ACHN (cell line): ENCODE measurements around the gene CDK11B.
"Not testable (repeated sequence)": the region's sequence is repeated elsewhere in the genome, so short reads cannot be mapped to it uniquely, and the experiment has no call there.

Experiments used
- DNase-seq: peaks from one replicate; pipeline ENCODE4 v3.0.0-alpha.2; 2015
- in situ Hi-C: cut with HindIII; loops from 2 replicates; pipeline ENCODE4 v1.10.0; 2017; ENCODE audit warnings: low sequenced_read_pairs, low pct_ligation_motif_present, low pct_unique_long_range_greater_than_20kb

The CDK11B gene

DNA sequence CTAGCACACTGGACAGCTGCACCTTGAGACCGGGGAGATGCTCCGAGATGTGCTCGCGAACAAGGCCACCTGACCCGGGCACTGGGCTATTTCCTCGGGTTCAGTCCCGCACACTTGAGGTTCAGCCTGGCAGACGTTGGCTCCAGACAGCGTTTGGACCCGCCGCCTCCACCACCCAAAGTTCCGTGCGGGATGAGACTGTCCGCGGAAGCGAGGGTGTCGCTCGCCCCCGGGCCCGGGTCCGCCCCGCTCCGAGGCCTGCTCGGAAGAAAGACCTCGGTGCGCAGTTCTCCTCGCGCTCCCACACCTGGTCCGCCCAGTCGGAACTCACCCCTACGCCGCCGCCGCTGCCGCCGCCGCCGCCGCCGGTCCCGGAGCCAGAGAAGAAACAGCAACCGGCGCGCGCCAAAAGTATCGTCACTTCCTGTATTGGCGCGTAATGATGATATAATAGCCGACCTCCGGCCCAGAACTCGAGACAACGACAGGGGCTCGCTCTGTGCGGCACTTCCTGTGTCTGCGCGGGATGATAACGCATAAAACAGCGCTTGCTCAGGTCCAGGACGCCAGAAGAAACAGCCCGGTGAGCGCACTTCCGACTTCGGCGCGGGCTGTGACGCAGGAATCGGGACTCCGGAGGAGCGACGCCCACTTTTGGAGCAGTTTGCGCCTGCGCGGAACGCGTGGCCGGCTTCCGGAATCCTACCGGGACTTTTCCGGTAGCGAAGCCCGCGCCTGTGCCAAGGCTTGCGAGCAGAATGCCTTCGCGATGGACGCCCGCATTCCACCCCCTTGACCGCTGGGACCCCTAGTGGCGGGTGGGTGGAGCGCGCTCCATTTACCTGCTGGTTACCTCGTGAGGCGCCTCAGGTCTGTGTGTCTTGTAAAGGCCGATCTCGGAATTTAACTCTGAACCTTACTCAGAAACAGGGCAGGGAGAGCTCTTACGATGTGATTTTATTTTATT lies at the start of gene CDK11B:
TSS of gene CDK11B (minus strand) at position 422 of the 967 bp plus-strand sequence. CDS start 1,519 bp downstream, outside the sequence.
- peak; percentile 96 for DNase-seq
- in situ Hi-C loops: not testable (repeated sequence)

- in situ Hi-C loops, DNase-seq: not testable (repeated sequence)
These were observed 49.1 kb upstream of the CDK11B start for GRCh38 chr1:1707897-1708296.

GRCh38 chr1:1707241-1707640 lies 48.4 kb upstream of the CDK11B start:
- in situ Hi-C loops, DNase-seq: not testable (repeated sequence)

DNA sequence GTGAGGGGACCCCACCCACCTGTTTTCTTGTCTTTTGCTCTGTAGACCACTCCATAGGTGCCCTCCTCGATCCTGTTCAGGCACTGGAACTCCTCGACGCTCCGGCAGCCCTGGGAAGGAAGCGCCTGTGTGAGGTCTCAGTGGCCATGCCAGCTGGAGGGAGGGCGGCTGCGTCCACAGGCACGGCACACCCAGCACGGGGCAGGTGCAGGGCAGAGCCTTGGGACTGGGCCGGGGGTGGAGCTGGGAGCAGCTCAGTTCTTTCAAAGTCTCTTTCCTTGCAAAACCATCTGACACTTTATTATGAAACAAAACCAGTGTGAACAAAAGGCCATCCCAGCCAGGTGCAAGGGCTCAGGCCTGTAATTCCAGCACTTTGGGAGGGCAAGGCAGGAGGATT lies 46.8 kb upstream of the CDK11B start:
- DNase-seq, in situ Hi-C loops: not testable (repeated sequence)

- in situ Hi-C loops, DNase-seq: not testable (repeated sequence)
These were observed 45.6 kb upstream of the CDK11B start for GRCh38 chr1:1704284-1704957.

GRCh38 chr1:1703796-1704195 lies 45.0 kb upstream of the CDK11B start:
- DNase-seq: no peak
- in situ Hi-C loops: no loop called here

- DNase-seq, in situ Hi-C loops: not testable (repeated sequence)
These were observed 43.7 kb upstream of the CDK11B start for GRCh38 chr1:1702506-1702905.

- in situ Hi-C loops, DNase-seq: not testable (repeated sequence)
These were observed 41.8 kb upstream of the CDK11B start for GRCh38 chr1:1700557-1700956.

DNA sequence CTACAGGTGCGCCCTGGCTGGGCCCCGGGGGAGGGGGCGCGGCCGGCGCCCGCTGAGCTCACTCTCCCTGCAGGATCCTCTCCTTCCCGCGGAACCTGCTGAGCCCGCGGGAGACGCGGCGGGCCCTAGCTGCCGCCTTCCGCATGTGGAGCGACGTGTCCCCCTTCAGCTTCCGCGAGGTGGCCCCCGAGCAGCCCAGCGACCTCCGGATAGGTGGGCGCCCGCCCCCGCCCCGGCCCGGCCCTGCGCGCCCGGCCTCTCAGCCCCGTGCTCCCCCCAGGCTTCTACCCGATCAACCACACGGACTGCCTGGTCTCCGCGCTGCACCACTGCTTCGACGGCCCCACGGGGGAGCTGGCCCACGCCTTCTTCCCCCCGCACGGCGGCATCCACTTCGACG lies 41.3 kb upstream of the CDK11B start:
- DNase-seq, in situ Hi-C loops: not testable (repeated sequence)

- DNase-seq, in situ Hi-C loops: not testable (repeated sequence)
These were observed 40.3 kb upstream of the CDK11B start for GRCh38 chr1:1699061-1699460.

DNA sequence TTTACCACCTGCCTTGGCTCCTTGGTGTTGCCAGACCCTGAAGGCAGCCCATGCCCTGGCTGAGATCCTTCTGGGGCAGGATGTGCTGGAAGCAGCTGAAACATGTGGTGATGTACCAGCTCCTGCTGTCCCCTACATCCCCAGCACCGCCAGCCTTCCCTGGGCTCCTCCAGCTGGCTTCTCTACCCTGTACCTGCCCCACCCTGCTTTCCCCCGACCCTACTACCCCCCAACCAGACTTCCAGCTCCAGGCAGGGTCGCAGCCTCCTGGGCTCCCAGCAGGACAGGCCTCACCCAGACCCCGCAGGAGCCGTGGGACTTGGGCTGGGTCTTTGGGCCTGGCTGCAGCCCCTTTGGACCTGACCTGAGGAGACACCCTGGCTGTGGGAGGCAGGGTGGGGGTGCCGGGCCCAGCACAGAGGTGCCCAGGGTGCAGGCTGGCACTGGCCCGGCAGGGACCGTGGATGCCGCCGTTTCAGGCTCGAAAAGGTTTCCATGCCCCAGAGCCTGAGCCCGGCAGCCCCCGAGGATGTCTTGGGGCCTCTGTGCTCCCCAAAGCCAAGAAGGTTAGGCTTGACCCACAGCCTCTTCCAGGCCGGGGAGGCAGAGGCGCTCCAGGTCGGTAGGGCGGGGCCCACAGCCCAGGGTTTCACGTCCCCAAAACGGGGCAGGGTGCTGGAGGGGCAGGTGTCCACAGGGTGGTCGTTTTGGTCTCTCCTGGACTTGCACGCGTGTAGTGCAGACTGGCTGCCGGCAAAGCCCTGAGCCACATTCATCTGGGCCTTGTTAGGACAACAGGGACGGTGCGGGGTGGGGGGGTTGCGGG lies 38.8 kb upstream of the CDK11B start:
- in situ Hi-C loops, DNase-seq: not testable (repeated sequence)

GRCh38 chr1:1696431-1697357 lies 37.9 kb upstream of the CDK11B start:
- DNase-seq, in situ Hi-C loops: not testable (repeated sequence)

DNA sequence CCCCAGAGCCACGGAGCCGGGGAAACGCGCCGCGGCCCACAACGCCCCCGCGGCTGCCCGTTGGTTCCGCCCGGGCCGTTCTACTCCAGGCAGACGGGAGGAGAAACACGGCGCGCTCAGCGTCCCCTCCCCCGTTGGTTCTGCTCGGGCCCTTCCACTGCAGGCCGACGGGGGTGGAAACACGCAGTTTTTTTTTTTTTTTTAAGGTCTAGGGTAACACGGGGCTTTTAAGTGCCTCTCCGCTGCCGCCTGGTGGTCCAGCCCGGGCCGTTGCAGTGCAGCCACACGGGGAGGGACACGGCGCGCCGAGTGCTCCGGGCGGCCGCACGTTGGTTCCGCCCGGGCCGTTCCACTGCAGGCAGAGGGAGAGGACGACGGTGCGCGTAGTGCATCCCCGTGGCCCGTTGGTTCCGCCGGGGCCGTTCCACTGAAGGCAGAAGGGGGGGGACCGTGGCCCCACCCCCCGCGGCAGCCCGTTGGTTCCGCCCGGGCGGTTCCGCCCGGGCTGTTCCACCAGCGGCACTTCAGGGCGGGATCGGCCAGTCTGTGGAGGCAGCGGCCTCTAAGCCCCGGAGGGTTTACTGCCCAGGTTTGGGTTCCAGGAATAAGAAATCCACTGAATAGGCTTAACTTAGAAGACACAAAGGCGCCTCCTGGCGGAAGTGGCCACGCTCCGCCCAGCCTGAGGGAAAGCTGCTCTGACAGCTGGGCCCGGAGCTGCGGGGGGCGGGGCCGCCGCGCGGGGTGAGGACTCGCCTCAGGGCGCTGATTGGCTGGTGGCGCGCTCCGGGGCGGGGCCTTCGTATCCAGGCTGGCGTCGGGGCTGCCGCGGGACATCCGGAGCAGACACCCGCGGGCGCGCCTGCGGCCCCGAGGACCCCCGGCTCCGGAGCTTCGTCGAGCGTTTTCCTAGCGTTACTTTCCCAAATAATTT lies 34.2 kb upstream of the CDK11B start, which contains the start of gene SLC35E2B:
TSS of gene SLC35E2B (minus strand) at position 82 of the 934 bp plus-strand sequence. CDS start 16,096 bp downstream, outside the sequence.
- peak; percentile 82 for DNase-seq
- in situ Hi-C loops: not testable (repeated sequence)

GRCh38 chr1:1692324-1692713 lies 33.5 kb upstream of the CDK11B start:
- in situ Hi-C loops: not testable (repeated sequence)
- DNase-seq: peak; percentile 58

DNA sequence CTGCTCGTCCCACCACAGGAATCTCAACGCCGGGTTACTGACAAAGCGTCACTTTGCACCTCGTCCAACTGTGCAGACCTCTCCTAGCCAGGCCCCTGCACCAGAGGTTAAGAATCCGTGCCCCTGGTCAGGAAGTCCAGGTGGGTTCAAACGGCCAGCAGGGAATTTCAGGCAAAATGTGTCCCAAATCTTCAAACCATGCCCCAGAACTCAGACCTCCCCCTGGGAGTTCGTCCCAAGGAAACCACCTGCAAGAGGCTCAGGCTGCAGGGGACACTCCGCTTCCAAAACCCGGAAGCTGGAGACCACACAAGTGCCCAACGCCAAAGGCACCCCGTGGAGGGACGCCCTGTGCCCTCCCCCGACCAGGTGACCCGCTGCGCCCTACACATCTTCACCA lies 32.6 kb upstream of the CDK11B start:
- DNase-seq, in situ Hi-C loops: not testable (repeated sequence)

- DNase-seq, in situ Hi-C loops: not testable (repeated sequence)
These were observed 30.7 kb upstream of the CDK11B start for GRCh38 chr1:1689526-1689925.
